Left ventricle myocardium inferior (tissue), 1 donor: ENCODE measurements around the gene LCN15. TPM values are rescaled to one million over a fixed set of nuclear protein-coding genes. Genes with fewer than 3 reads are reported as not detected.

Source experiments
- DNase-seq: peaks from one replicate; pipeline ENCODE4 v3.0.0-alpha.2; 2020
- H3K27ac ChIP-seq: fragments of 200-600 bp; replicated peaks from 2 replicates; pipeline ENCODE4 v1.8.0; 2021
- H3K27me3 ChIP-seq: fragments of 200-600 bp; 2 replicates; pipeline ENCODE4 v1.8.0; 2021; ENCODE audit warnings: low read depth
- H3K36me3 ChIP-seq: fragments of 200-600 bp; 2 replicates; pipeline ENCODE4 v1.8.0; 2021
- H3K4me1 ChIP-seq: fragments of 200-600 bp; 2 replicates; pipeline ENCODE4 v1.8.0; 2021
- H3K4me3 ChIP-seq: fragments of 200-600 bp; 2 replicates; pipeline ENCODE4 v1.8.0; 2021; ENCODE audit warnings: mild to moderate bottlenecking, moderate library complexity
- H3K9me3 ChIP-seq: fragments of 200-600 bp; replicated peaks from 2 replicates; pipeline ENCODE4 v1.8.0; 2021
- CTCF ChIP-seq: fragments of 200-600 bp; IDR thresholded peaks from 2 replicates; pipeline ENCODE4 v1.8.0; 2021; ENCODE audit warnings: antibody characterized with exemption, mild to moderate bottlenecking, borderline replicate concordance
- intact Hi-C: fragments of 100-400 bp; cut with micrococcal nuclease; formaldehyde crosslinking; loops from one replicate; pipeline ENCODE4 v1.11.0; 2022
- total RNA-seq: library from RNA; stranded (reverse); fragmentation: NEBNext Ultra II Directional; extraction: Animal tissue kit (Norgen Biotek cat#: 25700); gene quantifications from one replicate; pipeline ENCODE4 v1.2.1, GENCODE V29; 2021
- donor health status: DM: no; HTN: yes; CAD: no; lungs with severe emphysema.

Gene LCN15
- total RNA-seq, 1 donor from 2014 or later = 0.41 TPM

GRCh38 chr9:136759436-136760325 is 4.6 kb downstream of the LCN15 start:
- Histone ChIP-seq H3K4me3 (no peak overlapping the region), H3K27me3 (peaks cover 28% of the 10 kb centered on the region), H3K9me3 (peaks cover 4% of the 10 kb centered on the region), H3K27ac (no peak overlapping the region), H3K36me3 (no peaks in the 10 kb centered on the region), H3K4me1 (peaks cover 29% of the 10 kb centered on the region)
- no peak for TF ChIP-seq CTCF
- intact Hi-C loops = no loop called here
- no peak for DNase-seq

GRCh38 chr9:136759001-136759400 is 5.3 kb downstream of the LCN15 start:
- no peak overlapping the region for H3K27ac ChIP-seq
- TF ChIP-seq CTCF = no peak
- intact Hi-C loops = no loop called here
- peaks cover 25% of the 10 kb centered on the region for H3K4me1 ChIP-seq
- peaks cover 4% of the 10 kb centered on the region for H3K9me3 ChIP-seq
- no peak overlapping the region for H3K4me3 ChIP-seq
- H3K36me3 ChIP-seq = no peaks in the 10 kb centered on the region
- peaks cover 23% of the 10 kb centered on the region for H3K27me3 ChIP-seq
- DNase-seq = no peak

- Histone ChIP-seq H3K27me3 (peaks cover 11% of the 10 kb centered on the region), H3K36me3 (no peaks in the 10 kb centered on the region), H3K4me3 (no peak overlapping the region), H3K9me3 (peaks cover 4% of the 10 kb centered on the region), H3K4me1 (peaks cover 15% of the 10 kb centered on the region), H3K27ac (no peak overlapping the region)
- intact Hi-C loops = no loop called here
- no peak for DNase-seq
- no peak for TF ChIP-seq CTCF
Measured at GRCh38 chr9:136757751-136758140, 6.6 kb downstream of the LCN15 start.

GRCh38 chr9:136757328-136757727 is 7.0 kb downstream of the LCN15 start:
- Histone ChIP-seq H3K27ac (no peak overlapping the region), H3K36me3 (no peaks in the 10 kb centered on the region), H3K9me3 (peaks cover 4% of the 10 kb centered on the region), H3K4me1 (peaks cover 12% of the 10 kb centered on the region), H3K27me3 (peaks cover 7% of the 10 kb centered on the region), H3K4me3 (no peak overlapping the region)
- no peak for TF ChIP-seq CTCF
- DNase-seq = no peak
- intact Hi-C loops = no loop called here

- Histone ChIP-seq H3K27ac (no peak overlapping the region), H3K4me1 (peaks cover 12% of the 10 kb centered on the region), H3K9me3 (peaks cover 9% of the 10 kb centered on the region), H3K36me3 (no peaks in the 10 kb centered on the region), H3K4me3 (no peak overlapping the region), H3K27me3 (peaks cover 2% of the 10 kb centered on the region)
- intact Hi-C loops = no loop called here
- TF ChIP-seq CTCF = no peak
- DNase-seq = no peak
Measured at GRCh38 chr9:136756836-136757235, 7.5 kb downstream of the LCN15 start.
